K562 (cell line): ENCODE data around the gene DNALI1. TPM values are rescaled to one million over a fixed set of nuclear protein-coding genes. Genes with fewer than 3 reads are reported as not detected.
A peak's percentile ranks its signal among the peaks of the same experiment; 100 is the strongest.

Experiments used
- BRD4 ChIP-seq: fragments of 200-600 bp; sonication (generic); IDR thresholded peaks from 2 replicates; pipeline ENCODE4 v1.6.1; 2017; ENCODE audit warnings: inconsistent platforms
- CEBPG ChIP-seq, 3 experiments: fragments of 200-800 bp in 1 of 3; sonication (Bioruptor generic) in 1 of 3; sonication (generic) in 1 of 3; formaldehyde crosslinking in 1 of 3; IDR thresholded peaks in 2 of 3; conservative IDR thresholded peaks in 1 of 3; 2 replicates each; pipeline versions ENCODE4 v1.6.1 to v1.8.0; 2016 to 2022; ENCODE audit warnings: missing compliant biosample characterization in 2 of 3, missing genetic modification characterization in 2 of 3, mild to moderate bottlenecking in 1 of 3, missing genetic modification reagents in 1 of 3
- EHMT2 ChIP-seq: fragments of 450-650 bp; IDR thresholded peaks from 2 replicates; pipeline ENCODE4 v1.6.1; 2018; ENCODE audit warnings: antibody characterized with exemption
- ELF2 ChIP-seq: fragments of 250-450 bp; sonication (Bioruptor Pico); IDR thresholded peaks from 2 replicates; pipeline ENCODE4 v1.5.0; 2021; ENCODE audit warnings: mild to moderate bottlenecking
- EP400 ChIP-seq: fragments of 450-650 bp; IDR thresholded peaks from 2 replicates; pipeline ENCODE4 v1.6.1; 2017; ENCODE audit warnings: antibody characterized with exemption, mild to moderate bottlenecking, moderate library complexity
- ESRRA ChIP-seq: fragments of 450-650 bp; IDR thresholded peaks from 2 replicates; pipeline ENCODE4 v1.6.1; 2014; ENCODE audit warnings: low read depth, mild to moderate bottlenecking, moderate library complexity, borderline replicate concordance
- GTF2E2 ChIP-seq: fragments of 200-800 bp; sonication (Bioruptor generic); IDR thresholded peaks from 2 replicates; pipeline ENCODE4 v1.6.1; 2016; ENCODE audit warnings: missing genetic modification characterization, missing compliant biosample characterization
- LEF1 ChIP-seq: fragments of 450-650 bp; IDR thresholded peaks from 2 replicates; pipeline ENCODE4 v1.6.1; 2016; ENCODE audit warnings: mild to moderate bottlenecking
- MEIS2 ChIP-seq: fragments of 450-650 bp; IDR thresholded peaks from 2 replicates; pipeline ENCODE4 v1.6.1; 2014; ENCODE audit warnings: mild to moderate bottlenecking; ENCODE audit not compliant: partially characterized antibody
- MYC ChIP-seq, 2 experiments: fragments of 250-450 bp in 1 of 2; sonication (Bioruptor Pico) in 1 of 2; IDR thresholded peaks; 2 replicates each; pipeline versions ENCODE4 v1.5.1 to v1.6.1; 2012 to 2021; ENCODE audit warnings: low read depth in 2 of 2, borderline replicate concordance in 1 of 2, improper control_type of control experiment in 1 of 2, low read length in 1 of 2, mild to moderate bottlenecking in 1 of 2, moderate library complexity in 1 of 2
- NR4A1 ChIP-seq, 2 experiments: fragments of 250-450 bp in 1 of 2; fragments of 450-650 bp in 1 of 2; sonication (Bioruptor Pico) in 1 of 2; IDR thresholded peaks; 2 replicates each; pipeline versions ENCODE4 v1.4.0 to v1.6.1; 2016 to 2020; ENCODE audit warnings: mild to moderate bottlenecking in 2 of 2, missing compliant biosample characterization in 1 of 2, missing genetic modification characterization in 1 of 2, moderate library complexity in 1 of 2
- PHF8 ChIP-seq: fragments of 200-600 bp; sonication (generic); IDR thresholded peaks from 2 replicates; pipeline ENCODE4 v1.6.1; 2012; ENCODE audit warnings: mixed run types, mild to moderate bottlenecking, inconsistent platforms, low read length, moderate library complexity, borderline replicate concordance
- RHOXF2B ChIP-seq: fragments of 250-450 bp; sonication (Bioruptor Pico); conservative IDR thresholded peaks from 2 replicates; pipeline ENCODE4 v1.5.1; 2021
- SAFB ChIP-seq: fragments of 200-400 bp; formaldehyde crosslinking; IDR thresholded peaks from 2 replicates; pipeline ENCODE4 v1.6.1; 2017; ENCODE audit warnings: low read depth, low read length, borderline replicate concordance
- SAP30 ChIP-seq: fragments of 200-600 bp; sonication (generic); IDR thresholded peaks from 2 replicates; pipeline ENCODE4 v1.6.1; 2012; ENCODE audit warnings: borderline replicate concordance, low read depth, mild to moderate bottlenecking, moderate library complexity, low read length, control low read depth, inconsistent platforms; ENCODE audit not compliant: insufficient read depth, poor library complexity, severe bottlenecking
- SMARCC2 ChIP-seq: fragments of 450-650 bp; IDR thresholded peaks from 2 replicates; pipeline ENCODE4 v1.6.1; 2017; ENCODE audit warnings: antibody characterized with exemption, moderate library complexity, mild to moderate bottlenecking, low read depth
- WHSC1 ChIP-seq: IDR thresholded peaks from one replicate; pipeline ENCODE4 v1.6.1; 2012; ENCODE audit warnings: low read length, control low read depth, inconsistent platforms
- ZBTB17 ChIP-seq: fragments of 450-650 bp; formaldehyde crosslinking; IDR thresholded peaks from 2 replicates; pipeline ENCODE4 v1.4.0; 2020; ENCODE audit warnings: mild to moderate bottlenecking
- ZNF124 ChIP-seq: sonication (generic); formaldehyde crosslinking; IDR thresholded peaks from 2 replicates; pipeline ENCODE4 v1.8.1; 2022; ENCODE audit warnings: missing genetic modification reagents
- ZNF174 ChIP-seq: fragments of 250-450 bp; sonication (Bioruptor Pico); IDR thresholded peaks from 2 replicates; pipeline ENCODE4 v1.4.0; 2020; ENCODE audit warnings: mild to moderate bottlenecking
- ZNF444 ChIP-seq: fragments of 250-450 bp; sonication (Bioruptor Pico); IDR thresholded peaks from 2 replicates; pipeline ENCODE4 v1.4.0; 2020; ENCODE audit warnings: mild to moderate bottlenecking, moderate library complexity
- polyA plus RNA-seq, 8 experiments: library from polyadenylated mRNA; depleted of rRNA in 4 of 8; stranded (reverse) in 5 of 8; unstranded in 3 of 8; fragments of >200 nt; fragmentation: Nextera tagmentation in 2 of 8; fragmentation: Illumina TruSeq in 1 of 8; extraction: Ambion mirVana in 2 of 8; extraction: Trizol in 1 of 8; gene quantifications; 2 replicates each; pipeline versions ENCODE4 v1.2.1 to v1.2.3, GENCODE V29; 2011 to 2014; ENCODE audit warnings: inconsistent platforms in 1 of 8, missing spikeins in 1 of 8
- total RNA-seq, 7 experiments: library from RNA; depleted of rRNA in 6 of 7; stranded (reverse); fragments of >200 nt in 6 of 7; fragmentation: Illumina TruSeq in 2 of 7; extraction: Trizol in 2 of 7; gene quantifications; 2 replicates each; pipeline versions ENCODE4 v1.2.1 to v1.2.3, GENCODE V29; 2011 to 2021; ENCODE audit warnings: low replicate concordance in 1 of 7
- TF ChIP-seq, protein P1 (sequence below): fragments of 200-800 bp; sonication (Bioruptor generic); IDR thresholded peaks from 2 replicates; pipeline ENCODE4 v1.6.1; 2017; ENCODE audit warnings: missing genetic modification characterization, missing compliant biosample characterization
- TF ChIP-seq, protein P2 (sequence below): fragments of 250-450 bp; sonication (Bioruptor Pico); IDR thresholded peaks from 2 replicates; pipeline ENCODE4 v1.6.1; 2021; ENCODE audit warnings: mild to moderate bottlenecking
- TF ChIP-seq, protein P3 (sequence below): fragments of 250-450 bp; sonication (Bioruptor Pico); IDR thresholded peaks from 2 replicates; pipeline ENCODE4 v1.5.1; 2021; ENCODE audit warnings: mild to moderate bottlenecking

Gene DNALI1
- total and polyA plus RNA-seq, 9 of the 15 experiments (the other 6 are each of a cell fraction or from before 2014, with no cell fraction given), result 0.87 to 5.6 (median 1.2) TPM

DNA sequence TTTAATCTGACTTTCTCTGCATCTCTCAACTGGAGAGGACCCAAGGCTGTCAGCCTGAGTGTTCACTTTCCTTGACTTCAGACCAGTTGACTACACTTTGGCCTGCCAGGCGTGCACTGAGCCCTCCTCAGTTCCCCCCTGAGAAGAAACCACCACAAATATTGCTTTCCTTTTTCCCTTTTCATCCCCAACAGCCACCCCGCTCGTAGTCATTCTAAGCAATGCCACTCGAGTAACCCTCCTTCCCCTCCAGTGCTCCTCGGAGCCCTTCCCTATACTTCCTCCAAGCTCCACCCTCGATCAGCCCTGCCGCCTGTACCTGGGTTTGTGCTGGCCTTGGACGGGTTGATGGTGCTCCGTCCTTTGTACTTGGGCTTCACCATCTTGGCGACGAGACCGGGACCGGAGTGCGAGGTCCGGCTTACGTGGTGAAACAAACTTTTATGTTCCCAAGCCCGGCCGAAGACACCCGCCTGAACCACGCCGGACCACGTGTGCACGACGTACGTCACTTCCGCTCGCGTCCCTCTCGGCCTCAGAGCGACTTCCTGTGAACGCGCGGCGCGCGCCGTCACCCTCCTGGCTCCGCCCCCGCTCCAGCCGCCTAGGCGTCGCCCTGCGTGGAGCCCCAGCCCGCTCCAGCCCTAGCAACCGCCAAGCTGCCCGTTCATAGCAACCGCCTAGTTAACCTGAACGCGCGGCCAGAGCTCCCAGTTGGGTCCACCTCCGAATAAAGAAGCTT is 38.9 kb downstream of the DNALI1 start, which contains the start of gene GNL2 (continued):
- TF ChIP-seq SAP30 (peak; percentile 98), GTF2E2 (tag) (no peak; the same call in 1 of the 2 replicates), BRD4 (no peak; the same call in 1 of the 2 replicates), ELF2 (CRISPR knock-in tag) (0 out of 2 replicates have a peak, but pooled peaks have one; percentile 11), CEBPG (CRISPR knock-in tag; IDR thresholded peaks at IDR 0.05) (no peak), CEBPG (tag; conservative IDR thresholded peaks at IDR 0.05 in 1 of 2, IDR thresholded peaks at IDR 0.05 in 1 of 2) (no peak), MYC (IDR thresholded peaks at IDR 0.05; ENCODE audit: low read depth, low read length) (peak; percentile 100), MYC (CRISPR knock-in tag; IDR thresholded peaks at IDR 0.05; ENCODE audit: borderline replicate concordance, low read depth) (peak; percentile 96), SMARCC2 (no peak), ZNF174 (CRISPR knock-in tag) (no peak), ZNF444 (no peak), MEIS2 (no peak), RHOXF2B (CRISPR knock-in tag) (0 out of 2 replicates have a peak, but pooled peaks have one; percentile 46), ESRRA (peak; percentile 17; the same call in 1 of the 2 replicates), SAFB (no peak), PHF8 (peak; percentile 96), ZNF124 (no peak), WHSC1 (no peak), EP400 (peak; percentile 100), LEF1 (no peak), ZBTB17 (0 out of 2 replicates have a peak, but pooled peaks have one; percentile 70), EHMT2 (0 out of 2 replicates have a peak, but pooled peaks have one; percentile 22), NR4A1 (CRISPR knock-in tag; IDR thresholded peaks at IDR 0.05) (no peak), NR4A1 (tag; IDR thresholded peaks at IDR 0.05) (no peak; the same call in 1 of the 2 replicates)
- TF ChIP-seq, protein P1, sequence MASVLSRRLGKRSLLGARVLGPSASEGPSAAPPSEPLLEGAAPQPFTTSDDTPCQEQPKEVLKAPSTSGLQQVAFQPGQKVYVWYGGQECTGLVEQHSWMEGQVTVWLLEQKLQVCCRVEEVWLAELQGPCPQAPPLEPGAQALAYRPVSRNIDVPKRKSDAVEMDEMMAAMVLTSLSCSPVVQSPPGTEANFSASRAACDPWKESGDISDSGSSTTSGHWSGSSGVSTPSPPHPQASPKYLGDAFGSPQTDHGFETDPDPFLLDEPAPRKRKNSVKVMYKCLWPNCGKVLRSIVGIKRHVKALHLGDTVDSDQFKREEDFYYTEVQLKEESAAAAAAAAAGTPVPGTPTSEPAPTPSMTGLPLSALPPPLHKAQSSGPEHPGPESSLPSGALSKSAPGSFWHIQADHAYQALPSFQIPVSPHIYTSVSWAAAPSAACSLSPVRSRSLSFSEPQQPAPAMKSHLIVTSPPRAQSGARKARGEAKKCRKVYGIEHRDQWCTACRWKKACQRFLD (CRISPR knock-in tag), result 0 out of 2 replicates have a peak, but pooled peaks have one; percentile 24
- TF ChIP-seq, protein P2, sequence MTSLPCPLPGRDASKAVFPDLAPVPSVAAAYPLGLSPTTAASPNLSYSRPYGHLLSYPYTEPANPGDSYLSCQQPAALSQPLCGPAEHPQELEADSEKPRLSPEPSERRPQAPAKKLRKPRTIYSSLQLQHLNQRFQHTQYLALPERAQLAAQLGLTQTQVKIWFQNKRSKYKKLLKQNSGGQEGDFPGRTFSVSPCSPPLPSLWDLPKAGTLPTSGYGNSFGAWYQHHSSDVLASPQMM (CRISPR knock-in tag), result no peak
- TF ChIP-seq, protein P3, sequence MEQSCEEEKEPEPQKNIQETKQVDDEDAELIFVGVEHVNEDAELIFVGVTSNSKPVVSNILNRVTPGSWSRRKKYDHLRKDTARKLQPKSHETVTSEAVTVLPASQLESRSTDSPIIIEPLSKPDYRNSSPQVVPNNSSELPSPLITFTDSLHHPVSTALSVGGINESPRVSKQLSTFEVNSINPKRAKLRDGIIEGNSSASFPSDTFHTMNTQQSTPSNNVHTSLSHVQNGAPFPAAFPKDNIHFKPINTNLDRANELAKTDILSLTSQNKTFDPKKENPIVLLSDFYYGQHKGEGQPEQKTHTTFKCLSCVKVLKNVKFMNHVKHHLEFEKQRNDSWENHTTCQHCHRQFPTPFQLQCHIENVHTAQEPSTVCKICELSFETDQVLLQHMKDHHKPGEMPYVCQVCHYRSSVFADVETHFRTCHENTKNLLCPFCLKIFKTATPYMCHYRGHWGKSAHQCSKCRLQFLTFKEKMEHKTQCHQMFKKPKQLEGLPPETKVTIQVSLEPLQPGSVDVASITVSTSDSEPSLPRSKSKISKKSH (CRISPR knock-in tag), result no peak
